ENCODE data around the gene DENND4A. TPM values are rescaled to one million over a fixed set of nuclear protein-coding genes. Genes with fewer than 3 reads are reported as not detected.

DENND4A gene
- total RNA-seq, 4 donors from 2014 or later = 16.6 to 70.1 (median 24.5) TPM

DNA sequence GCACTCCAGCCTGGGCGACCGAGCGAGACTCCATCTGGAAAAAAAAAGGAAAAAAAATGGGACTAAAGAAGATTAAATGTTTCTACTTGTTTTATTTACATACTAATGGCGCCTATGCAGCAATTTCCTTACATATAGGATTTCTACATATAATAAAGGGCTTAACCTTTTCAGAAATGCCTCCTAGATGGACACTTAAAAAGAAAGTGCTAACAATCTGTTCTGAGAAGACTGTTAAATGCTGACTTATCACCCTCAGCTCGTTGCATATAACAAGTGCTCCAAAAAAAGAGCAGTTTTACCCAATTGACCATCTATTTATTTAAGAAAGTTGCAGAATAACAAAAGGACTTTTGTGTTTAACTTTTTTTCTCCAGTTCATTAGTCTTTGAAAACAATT, 32.7 kb downstream of the DENND4A start:
- Histone ChIP-seq H3K36me3 (no peaks in the 10 kb centered on the region), H3K27ac (no peak overlapping the region), H3K27me3 (no peaks in the 10 kb centered on the region), H3K4me3 (no peak overlapping the region), H3K4me1 (no peaks in the 10 kb centered on the region), H3K9me3 (no peaks in the 10 kb centered on the region)
- no peak for TF ChIP-seq POLR2A (IDR thresholded peaks at IDR 0.05)
- TF ChIP-seq, protein P1, sequence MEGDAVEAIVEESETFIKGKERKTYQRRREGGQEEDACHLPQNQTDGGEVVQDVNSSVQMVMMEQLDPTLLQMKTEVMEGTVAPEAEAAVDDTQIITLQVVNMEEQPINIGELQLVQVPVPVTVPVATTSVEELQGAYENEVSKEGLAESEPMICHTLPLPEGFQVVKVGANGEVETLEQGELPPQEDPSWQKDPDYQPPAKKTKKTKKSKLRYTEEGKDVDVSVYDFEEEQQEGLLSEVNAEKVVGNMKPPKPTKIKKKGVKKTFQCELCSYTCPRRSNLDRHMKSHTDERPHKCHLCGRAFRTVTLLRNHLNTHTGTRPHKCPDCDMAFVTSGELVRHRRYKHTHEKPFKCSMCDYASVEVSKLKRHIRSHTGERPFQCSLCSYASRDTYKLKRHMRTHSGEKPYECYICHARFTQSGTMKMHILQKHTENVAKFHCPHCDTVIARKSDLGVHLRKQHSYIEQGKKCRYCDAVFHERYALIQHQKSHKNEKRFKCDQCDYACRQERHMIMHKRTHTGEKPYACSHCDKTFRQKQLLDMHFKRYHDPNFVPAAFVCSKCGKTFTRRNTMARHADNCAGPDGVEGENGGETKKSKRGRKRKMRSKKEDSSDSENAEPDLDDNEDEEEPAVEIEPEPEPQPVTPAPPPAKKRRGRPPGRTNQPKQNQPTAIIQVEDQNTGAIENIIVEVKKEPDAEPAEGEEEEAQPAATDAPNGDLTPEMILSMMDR (IDR thresholded peaks at IDR 0.05) = no peak
- no peak for DNase-seq

DNA sequence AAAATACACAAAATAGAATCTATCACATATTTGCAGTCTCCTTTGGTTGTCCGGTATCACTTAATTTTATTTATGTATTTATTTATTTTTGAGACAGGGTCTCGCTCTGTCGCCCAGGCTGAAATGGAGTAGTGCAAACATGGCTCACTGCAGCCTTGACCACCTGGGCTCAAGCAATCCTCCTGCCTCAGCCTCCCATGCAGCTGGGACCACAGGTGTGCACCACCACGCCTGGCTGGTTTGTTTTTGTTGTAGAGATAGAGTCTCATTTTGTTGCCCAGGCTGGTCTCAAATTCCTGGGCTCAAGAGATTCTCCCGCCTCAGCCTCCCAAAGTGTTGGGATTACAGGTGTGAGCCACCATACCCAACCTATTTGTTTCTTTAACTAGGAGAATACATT, 33.9 kb downstream of the DENND4A start:
- H3K27me3 ChIP-seq = no peaks in the 10 kb centered on the region
- no peak for DNase-seq
- no peaks in the 10 kb centered on the region for H3K9me3 ChIP-seq
- no peaks in the 10 kb centered on the region for H3K4me1 ChIP-seq
- H3K27ac ChIP-seq = no peak overlapping the region
- H3K4me3 ChIP-seq = no peak overlapping the region
- H3K36me3 ChIP-seq = no peaks in the 10 kb centered on the region
- no peak for TF ChIP-seq POLR2A (IDR thresholded peaks at IDR 0.05)
- TF ChIP-seq, protein P1 (IDR thresholded peaks at IDR 0.05) = no peak

DNA sequence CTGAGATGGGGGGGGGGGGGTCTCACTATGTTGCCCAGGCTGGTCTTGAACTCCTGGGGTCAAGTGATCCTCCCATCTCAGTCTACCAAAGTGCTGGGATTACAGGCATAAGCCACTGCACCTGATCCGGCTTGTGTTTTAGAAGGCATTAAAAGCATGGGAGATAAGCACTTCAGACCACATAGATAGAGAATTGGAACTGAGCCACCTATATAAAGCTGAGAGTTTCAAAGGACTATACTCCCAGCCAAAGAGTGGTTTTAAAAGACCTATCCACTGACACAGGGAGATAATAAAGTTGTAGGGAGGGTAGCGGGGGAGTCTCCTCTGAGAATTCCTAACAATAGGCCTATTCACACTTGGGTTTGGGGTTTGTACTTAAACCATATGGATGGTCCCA, 34.8 kb downstream of the DENND4A start:
- H3K9me3 ChIP-seq = no peaks in the 10 kb centered on the region
- no peak for TF ChIP-seq POLR2A (IDR thresholded peaks at IDR 0.05)
- TF ChIP-seq, protein P1 (IDR thresholded peaks at IDR 0.05) = no peak
- H3K27me3 ChIP-seq = no peaks in the 10 kb centered on the region
- no peaks in the 10 kb centered on the region for H3K36me3 ChIP-seq
- no peak for DNase-seq
- H3K4me1 ChIP-seq = no peaks in the 10 kb centered on the region
- H3K27ac ChIP-seq = no peak overlapping the region
- no peak overlapping the region for H3K4me3 ChIP-seq

GRCh38 chr15:65752151-65752700, 39.9 kb downstream of the DENND4A start:
- Histone ChIP-seq H3K27me3 (no peaks in the 10 kb centered on the region), H3K4me1 (no peaks in the 10 kb centered on the region), H3K4me3 (no peak overlapping the region), H3K27ac (no peak overlapping the region), H3K9me3 (no peaks in the 10 kb centered on the region), H3K36me3 (peaks cover 0 to 8% (median 0%) of the 10 kb centered on the region in 3 donors)
- TF ChIP-seq, protein P1 (IDR thresholded peaks at IDR 0.05) = no peak
- TF ChIP-seq POLR2A (IDR thresholded peaks at IDR 0.05) = no peak
- no peak for DNase-seq

DNA sequence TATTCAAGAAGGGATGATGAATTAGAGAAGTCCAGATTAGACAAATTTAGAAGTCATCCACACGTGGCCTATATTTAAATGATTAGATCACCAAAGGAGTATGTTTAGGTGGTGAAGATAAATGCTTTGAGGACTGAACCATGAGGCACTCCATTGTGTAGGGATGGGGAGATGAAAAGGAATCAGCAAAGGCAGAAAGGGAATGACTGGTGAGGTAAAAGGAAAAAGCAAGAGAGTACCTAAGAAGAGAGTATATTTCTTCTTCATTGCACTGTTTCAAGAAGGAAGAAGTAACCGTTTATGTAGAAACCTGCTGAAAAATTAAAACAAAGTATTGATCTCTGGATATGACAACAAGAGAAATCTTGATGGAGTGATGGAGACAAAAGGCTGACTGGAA, 40.7 kb downstream of the DENND4A start:
- DNase-seq = no peak
- no peaks in the 10 kb centered on the region for H3K4me1 ChIP-seq
- no peak overlapping the region for H3K27ac ChIP-seq
- H3K27me3 ChIP-seq = no peaks in the 10 kb centered on the region
- H3K9me3 ChIP-seq = no peaks in the 10 kb centered on the region
- H3K4me3 ChIP-seq = no peak overlapping the region
- H3K36me3 ChIP-seq = peaks cover 0 to 8% (median 0%) of the 10 kb centered on the region in 3 donors
- TF ChIP-seq POLR2A (IDR thresholded peaks at IDR 0.05) = no peak
- TF ChIP-seq, protein P1 (IDR thresholded peaks at IDR 0.05) = no peak

DNA sequence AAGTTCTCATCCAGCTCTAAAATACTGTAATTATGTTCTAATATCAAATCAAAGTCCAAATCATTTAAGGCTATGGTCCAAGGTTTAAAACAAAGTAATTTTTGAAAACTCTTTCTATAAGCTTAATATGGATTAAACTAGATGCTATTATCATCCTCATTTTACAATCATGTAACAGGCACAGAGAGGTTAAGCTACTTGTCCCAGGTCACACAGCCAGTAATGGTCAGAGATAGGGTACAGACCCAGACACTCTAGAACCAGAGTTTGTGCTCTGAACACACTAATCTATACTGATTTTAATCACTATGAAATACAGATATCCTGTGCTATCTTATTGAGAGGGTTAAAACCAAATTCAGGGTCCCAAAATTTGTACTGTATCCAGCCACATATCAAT, 44.8 kb downstream of the DENND4A start:
- Histone ChIP-seq H3K4me3 (no peak overlapping the region), H3K4me1 (no peaks in the 10 kb centered on the region), H3K9me3 (no peaks in the 10 kb centered on the region), H3K27me3 (no peaks in the 10 kb centered on the region), H3K27ac (no peak overlapping the region), H3K36me3 (peaks cover 0 to 8% (median 0%) of the 10 kb centered on the region in 3 donors)
- DNase-seq = no peak
- TF ChIP-seq, protein P1 (IDR thresholded peaks at IDR 0.05) = no peak
- no peak for TF ChIP-seq POLR2A (IDR thresholded peaks at IDR 0.05)
